Measurements from ENCODE around the gene TEX38.

DNA sequence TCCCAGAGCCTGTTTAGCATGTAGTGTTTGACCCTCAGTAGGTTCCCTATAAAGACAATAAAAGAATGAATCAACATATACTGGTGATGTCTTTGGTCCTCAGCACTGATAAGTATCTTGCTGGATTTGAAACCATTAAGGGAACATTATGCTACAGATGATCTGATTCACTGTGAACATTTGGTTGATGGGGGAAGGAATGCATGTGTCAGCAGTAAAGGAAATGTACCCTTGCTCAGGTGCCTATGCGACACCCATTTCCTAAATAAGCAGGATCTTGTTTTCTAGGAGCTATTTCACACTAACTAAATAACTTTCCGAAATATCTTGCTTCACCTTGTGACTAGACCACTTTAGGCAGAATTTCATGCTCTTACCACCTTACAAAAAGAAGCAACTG is 13.0 kb downstream of the TEX38 start:
- TF ChIP-seq ZNF274 (IDR thresholded peaks at IDR 0.05; ENCODE audit: low read depth, low read length) (no peak), YY1 (IDR thresholded peaks at IDR 0.05; ENCODE audit: insufficient read depth, insufficient read length) (no peak), SUZ12 (IDR thresholded peaks at IDR 0.05; ENCODE audit: extremely low read depth, insufficient read depth, insufficient read length) (no peak)
